Neural progenitor cell (in vitro differentiated cells): ENCODE results near the gene CYSTM1. TPM values are rescaled to one million over a fixed set of nuclear protein-coding genes. Genes with fewer than 3 reads are reported as not detected.

ENCODE experiments used
- DNase-seq: peaks from one replicate; pipeline ENCODE4 v3.0.0-alpha.2; 2016; ENCODE audit warnings: low spot score
- H2AFZ ChIP-seq: fragments of 200-600 bp; sonication (generic); replicated peaks from 2 replicates; pipeline ENCODE4 v1.6.1; 2016; ENCODE audit warnings: antibody characterized with exemption
- H3F3A ChIP-seq: fragments of 200-600 bp; sonication (generic); 2 replicates; pipeline ENCODE4 v1.6.1; 2016; ENCODE audit warnings: antibody characterized with exemption, low read depth
- H3K27ac ChIP-seq: fragments of 200-600 bp; sonication (generic); 2 replicates; pipeline ENCODE4 v1.5.1; 2016; ENCODE audit warnings: mild to moderate bottlenecking
- H3K27me3 ChIP-seq: fragments of 200-600 bp; sonication (generic); 2 replicates; pipeline ENCODE4 v1.6.1; 2016; ENCODE audit warnings: mild to moderate bottlenecking, moderate library complexity
- H3K36me3 ChIP-seq: fragments of 200-600 bp; sonication (generic); 2 replicates; pipeline ENCODE4 v1.5.1; 2016
- H3K4me1 ChIP-seq: fragments of 200-600 bp; sonication (generic); 2 replicates; pipeline ENCODE4 v1.6.1; 2016; ENCODE audit warnings: mixed run types
- H3K4me2 ChIP-seq: fragments of 200-600 bp; sonication (generic); 2 replicates; pipeline ENCODE4 v1.6.1; 2016
- H3K4me3 ChIP-seq: fragments of 200-600 bp; sonication (generic); 2 replicates; pipeline ENCODE4 v1.5.1; 2016
- H3K79me2 ChIP-seq: fragments of 200-600 bp; sonication (generic); 2 replicates; pipeline ENCODE4 v1.6.1; 2016; ENCODE audit warnings: low read depth
- H3K9ac ChIP-seq: fragments of 200-600 bp; sonication (generic); 2 replicates; pipeline ENCODE4 v1.6.1; 2016
- H3K9me3 ChIP-seq: fragments of 200-600 bp; sonication (generic); 2 replicates; pipeline ENCODE4 v1.5.1; 2016; ENCODE audit warnings: low read depth
- H4K20me1 ChIP-seq: fragments of 200-600 bp; sonication (generic); 2 replicates; pipeline ENCODE4 v1.6.1; 2016; ENCODE audit warnings: low read depth
- H3K27ac Mint-ChIP-seq: 3 replicates; pipeline ENCODE4 v1.8.0; 2021; ENCODE audit warnings: mixed read lengths
- H3K27me3 Mint-ChIP-seq: 2 replicates; pipeline ENCODE4 v1.8.0; 2022; ENCODE audit warnings: low read depth, mild to moderate bottlenecking, inconsistent platforms, moderate library complexity, mixed read lengths; ENCODE audit not compliant: insufficient read depth
- H3K36me3 Mint-ChIP-seq: 3 replicates; pipeline ENCODE4 v1.8.0; 2021; ENCODE audit warnings: mixed read lengths
- H3K4me1 Mint-ChIP-seq: 3 replicates; pipeline ENCODE4 v1.8.0; 2021; ENCODE audit warnings: mixed read lengths
- H3K4me3 Mint-ChIP-seq: 3 replicates; pipeline ENCODE4 v1.8.0; 2021; ENCODE audit warnings: mild to moderate bottlenecking, moderate library complexity, mixed read lengths
- H3K9me3 Mint-ChIP-seq: 3 replicates; pipeline ENCODE4 v1.8.0; 2020; ENCODE audit warnings: mixed read lengths
- EZH2 ChIP-seq: fragments of 200-600 bp; sonication (generic); IDR thresholded peaks from 2 replicates; pipeline ENCODE4 v1.6.1; 2017; ENCODE audit warnings: antibody characterized with exemption, mild to moderate bottlenecking, moderate library complexity
- EZH2phosphoT487 ChIP-seq: fragments of 200-600 bp; sonication (generic); IDR thresholded peaks from 2 replicates; pipeline ENCODE4 v1.6.1; 2017; ENCODE audit warnings: antibody characterized with exemption
- total RNA-seq: library from RNA; depleted of rRNA; stranded (reverse); fragments of >200 nt; gene quantifications from 2 replicates; pipeline ENCODE4 v1.2.3, GENCODE V29; 2015; ENCODE audit warnings: low replicate concordance
- TF ChIP-seq, protein P1 (sequence below): fragments of 200-600 bp; sonication (generic); IDR thresholded peaks from 2 replicates; pipeline ENCODE4 v1.5.1; 2017; ENCODE audit warnings: antibody characterized with exemption, mild to moderate bottlenecking

CYSTM1 gene
- total RNA-seq, 1 donor from 2014 or later, result 8.9 TPM

DNA sequence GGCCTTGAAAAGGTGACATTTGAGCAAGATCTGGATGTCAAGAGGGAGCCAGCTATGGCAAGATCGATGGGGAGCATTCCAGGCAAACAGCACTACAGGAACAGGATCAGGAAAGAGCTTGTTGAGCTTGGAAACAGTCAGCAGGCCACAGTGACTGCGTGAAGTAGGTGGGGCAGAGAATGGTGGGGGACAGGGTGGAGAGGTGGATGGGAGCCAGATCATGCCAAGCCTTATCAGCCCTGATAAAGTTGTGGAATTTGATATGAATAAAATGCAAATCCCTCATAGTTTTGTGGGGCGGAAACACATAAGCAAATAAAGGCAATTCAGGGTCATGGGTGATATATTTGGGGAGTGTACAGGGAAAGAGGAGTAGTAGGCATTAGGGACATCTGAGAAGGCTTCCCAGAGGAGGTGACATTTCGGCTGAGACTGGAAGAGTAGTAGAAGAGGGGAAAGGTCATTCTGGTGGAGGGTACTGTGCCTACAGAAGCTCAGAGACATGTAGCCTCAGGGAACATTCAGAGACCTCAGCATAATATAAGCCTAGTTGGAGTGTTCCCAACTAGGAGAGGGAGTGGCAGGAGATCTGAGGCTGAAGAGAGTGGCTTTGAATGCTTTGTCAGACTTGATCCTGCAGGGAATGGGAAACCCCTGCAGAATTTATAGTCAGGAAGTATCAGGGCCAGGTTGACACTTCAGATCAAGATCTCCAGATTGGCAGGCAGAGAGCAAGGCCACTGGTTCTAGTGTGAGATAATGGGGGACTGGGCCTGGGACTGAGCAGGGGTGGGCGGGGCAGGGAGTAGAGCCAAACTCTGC, 9.7 kb upstream of the CYSTM1 start:
- no peak overlapping the region for H3K4me3 Mint-ChIP-seq

DNA sequence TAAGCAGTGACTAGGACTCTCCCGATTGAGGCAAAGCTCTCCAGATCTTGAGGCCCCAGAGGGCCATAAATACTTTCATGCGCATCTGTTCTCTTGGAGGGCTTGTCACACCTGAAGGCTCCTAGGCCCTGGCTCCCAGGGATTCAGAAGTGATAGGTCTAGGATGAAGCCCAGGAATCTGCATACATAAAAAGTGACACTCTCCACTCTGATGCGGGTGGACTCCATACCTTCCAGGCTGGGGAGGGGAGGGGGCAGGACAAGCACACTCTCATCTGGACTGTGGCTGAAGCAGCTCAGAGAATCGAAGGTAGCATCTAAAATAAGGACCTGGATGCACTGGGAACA, 9.1 kb upstream of the CYSTM1 start:
- Histone ChIP-seq H3K4me2 (no peak overlapping the region), H3K4me3 (no peak overlapping the region), H3F3A (no peaks in the 10 kb centered on the region), H2AFZ (no peak overlapping the region), H3K79me2 (no peaks in the 10 kb centered on the region), H3K27ac (no peak overlapping the region), H4K20me1 (no peaks in the 10 kb centered on the region), H3K4me1 (no peaks in the 10 kb centered on the region), H3K9me3 (no peaks in the 10 kb centered on the region), H3K9ac (no peak overlapping the region), H3K27me3 (no peaks in the 10 kb centered on the region), H3K36me3 (no peaks in the 10 kb centered on the region)
- Mint-ChIP-seq H3K4me1 (no peaks in the 10 kb centered on the region), H3K36me3 (no peaks in the 10 kb centered on the region), H3K9me3 (no peaks in the 10 kb centered on the region), H3K4me3 (no peak overlapping the region), H3K27me3 (no peaks in the 10 kb centered on the region), H3K27ac (no peak overlapping the region)
- DNase-seq, result no peak
- TF ChIP-seq EZH2phosphoT487 (no peak), EZH2 (no peak)
- TF ChIP-seq, protein P1, sequence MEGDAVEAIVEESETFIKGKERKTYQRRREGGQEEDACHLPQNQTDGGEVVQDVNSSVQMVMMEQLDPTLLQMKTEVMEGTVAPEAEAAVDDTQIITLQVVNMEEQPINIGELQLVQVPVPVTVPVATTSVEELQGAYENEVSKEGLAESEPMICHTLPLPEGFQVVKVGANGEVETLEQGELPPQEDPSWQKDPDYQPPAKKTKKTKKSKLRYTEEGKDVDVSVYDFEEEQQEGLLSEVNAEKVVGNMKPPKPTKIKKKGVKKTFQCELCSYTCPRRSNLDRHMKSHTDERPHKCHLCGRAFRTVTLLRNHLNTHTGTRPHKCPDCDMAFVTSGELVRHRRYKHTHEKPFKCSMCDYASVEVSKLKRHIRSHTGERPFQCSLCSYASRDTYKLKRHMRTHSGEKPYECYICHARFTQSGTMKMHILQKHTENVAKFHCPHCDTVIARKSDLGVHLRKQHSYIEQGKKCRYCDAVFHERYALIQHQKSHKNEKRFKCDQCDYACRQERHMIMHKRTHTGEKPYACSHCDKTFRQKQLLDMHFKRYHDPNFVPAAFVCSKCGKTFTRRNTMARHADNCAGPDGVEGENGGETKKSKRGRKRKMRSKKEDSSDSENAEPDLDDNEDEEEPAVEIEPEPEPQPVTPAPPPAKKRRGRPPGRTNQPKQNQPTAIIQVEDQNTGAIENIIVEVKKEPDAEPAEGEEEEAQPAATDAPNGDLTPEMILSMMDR, result no peak

More for the DNA sequence above, 9.7 kb upstream of the CYSTM1 start:
- no peaks in the 10 kb centered on the region for H3K27me3 Mint-ChIP-seq
- no peaks in the 10 kb centered on the region for H3F3A ChIP-seq
- H3K27ac Mint-ChIP-seq, result no peak overlapping the region
- H3K9ac ChIP-seq, result no peak overlapping the region
- H3K27me3 ChIP-seq, result no peaks in the 10 kb centered on the region
- DNase-seq, result no peak
- no peak overlapping the region for H3K4me3 ChIP-seq
- no peaks in the 10 kb centered on the region for H3K79me2 ChIP-seq
- H3K27ac ChIP-seq, result no peak overlapping the region
- no peaks in the 10 kb centered on the region for H3K9me3 ChIP-seq
- no peaks in the 10 kb centered on the region for H3K36me3 Mint-ChIP-seq
- TF ChIP-seq EZH2 (no peak), EZH2phosphoT487 (no peak)
- TF ChIP-seq, protein P1, result no peak
- no peaks in the 10 kb centered on the region for H3K4me1 ChIP-seq
- no peaks in the 10 kb centered on the region for H3K36me3 ChIP-seq
- no peaks in the 10 kb centered on the region for H3K9me3 Mint-ChIP-seq
- H4K20me1 ChIP-seq, result no peaks in the 10 kb centered on the region
- no peak overlapping the region for H2AFZ ChIP-seq
- H3K4me1 Mint-ChIP-seq, result peaks cover 3% of the 10 kb centered on the region
- H3K4me2 ChIP-seq, result no peak overlapping the region

DNA sequence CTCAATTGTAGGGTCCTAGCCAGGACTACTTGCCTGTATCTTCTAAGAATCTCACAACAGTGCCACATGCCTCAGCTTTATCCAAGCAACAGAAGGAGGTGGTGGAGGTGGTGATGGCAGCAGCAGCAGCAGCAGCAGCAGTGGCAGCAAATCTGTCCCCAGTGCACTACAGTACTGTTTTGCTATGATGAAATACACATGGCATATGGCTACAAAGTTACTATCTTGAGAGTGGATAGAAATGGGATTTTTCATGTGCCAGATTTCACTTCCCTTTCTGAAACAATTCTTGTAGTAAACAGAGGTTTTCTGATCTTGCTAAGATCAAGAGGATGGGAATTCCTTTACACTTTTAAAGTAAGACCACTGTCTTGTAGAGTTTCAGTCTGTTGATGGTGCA, 8.1 kb upstream of the CYSTM1 start:
- no peak overlapping the region for H3K4me3 ChIP-seq
- no peak overlapping the region for H3K9ac ChIP-seq
- H3K79me2 ChIP-seq, result no peaks in the 10 kb centered on the region
- TF ChIP-seq, protein P1, result no peak
- TF ChIP-seq EZH2phosphoT487, result no peak
- no peak for TF ChIP-seq EZH2
- no peak overlapping the region for H3K27ac ChIP-seq
- no peak for DNase-seq
- no peaks in the 10 kb centered on the region for H3K4me1 ChIP-seq
- no peak overlapping the region for H3K4me2 ChIP-seq
- H3K36me3 ChIP-seq, result no peaks in the 10 kb centered on the region
- H3K9me3 ChIP-seq, result no peaks in the 10 kb centered on the region
- H4K20me1 ChIP-seq, result no peaks in the 10 kb centered on the region
- no peak overlapping the region for H3K4me3 Mint-ChIP-seq
- no peaks in the 10 kb centered on the region for H3K27me3 Mint-ChIP-seq
- H2AFZ ChIP-seq, result no peak overlapping the region
- no peaks in the 10 kb centered on the region for H3K4me1 Mint-ChIP-seq
- H3K9me3 Mint-ChIP-seq, result no peaks in the 10 kb centered on the region
- H3F3A ChIP-seq, result no peaks in the 10 kb centered on the region
- no peaks in the 10 kb centered on the region for H3K36me3 Mint-ChIP-seq
- H3K27ac Mint-ChIP-seq, result no peak overlapping the region
- H3K27me3 ChIP-seq, result no peaks in the 10 kb centered on the region
